GM21526 (cell line): ENCODE measurements around the gene PAMR1.

Experiments used
- ATAC-seq: cut with Tn5 transposase; IDR thresholded peaks from one replicate; pipeline ENCODE4 v1.9.1; 2021; ENCODE audit warnings: moderate library complexity; ENCODE audit not compliant: unreplicated experiment, low FRiP score

The PAMR1 gene

DNA sequence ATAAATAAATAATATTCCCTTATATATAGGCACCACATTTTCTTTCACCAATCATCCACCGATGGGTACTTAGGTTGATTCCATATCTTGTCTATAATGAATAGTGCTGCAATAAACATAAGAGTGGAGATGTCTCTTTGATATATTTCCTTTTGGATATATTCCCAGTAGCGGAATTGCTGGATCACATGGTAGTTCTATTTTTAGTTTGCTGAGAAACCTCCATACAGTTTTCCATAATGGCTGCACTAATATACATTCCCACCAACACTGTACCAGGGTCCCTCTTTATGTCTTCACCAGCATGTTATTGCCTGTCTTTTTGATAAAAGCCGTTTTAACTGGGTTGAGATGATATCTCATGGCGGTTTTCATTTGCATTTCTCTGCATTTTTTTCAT lies 23.6 kb downstream of the PAMR1 start:
- no peak for ATAC-seq

DNA sequence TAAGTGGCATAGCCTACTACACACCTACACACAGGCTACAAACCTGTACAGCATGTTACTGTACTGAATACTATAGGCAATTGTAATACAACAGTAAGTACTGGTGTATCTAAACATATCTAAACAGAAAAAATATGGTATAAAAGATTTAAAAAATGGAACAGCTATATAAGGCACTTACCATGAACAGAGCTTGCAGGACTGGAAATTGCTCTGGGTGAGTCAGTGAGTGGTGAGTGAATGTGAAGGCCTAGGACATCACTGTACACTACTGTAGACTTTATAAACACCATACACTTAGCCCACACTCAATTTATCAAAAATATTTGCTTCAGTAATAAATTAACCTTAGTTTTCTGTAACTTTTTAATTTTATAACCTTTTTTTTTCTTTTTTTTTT lies 24.7 kb downstream of the PAMR1 start:
- no peak for ATAC-seq

DNA sequence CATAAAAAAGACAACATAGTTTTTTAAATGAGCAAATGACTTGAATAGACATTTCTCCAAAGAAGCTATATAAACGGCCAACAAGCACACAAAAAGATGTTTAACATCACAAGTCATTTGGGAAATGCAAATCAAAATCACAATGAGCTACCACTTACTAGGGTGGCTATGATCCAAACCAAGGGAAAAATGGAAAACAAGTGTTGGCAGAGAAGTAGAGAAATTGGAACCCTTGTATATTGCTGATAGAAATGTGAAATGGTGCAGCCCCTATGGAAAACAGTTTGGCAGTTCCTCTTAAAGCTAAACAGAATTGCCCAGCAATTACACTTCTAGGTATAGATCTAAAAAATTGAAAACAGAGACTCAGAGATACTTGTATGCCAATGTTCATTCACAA lies 29.0 kb downstream of the PAMR1 start:
- ATAC-seq = no peak

DNA sequence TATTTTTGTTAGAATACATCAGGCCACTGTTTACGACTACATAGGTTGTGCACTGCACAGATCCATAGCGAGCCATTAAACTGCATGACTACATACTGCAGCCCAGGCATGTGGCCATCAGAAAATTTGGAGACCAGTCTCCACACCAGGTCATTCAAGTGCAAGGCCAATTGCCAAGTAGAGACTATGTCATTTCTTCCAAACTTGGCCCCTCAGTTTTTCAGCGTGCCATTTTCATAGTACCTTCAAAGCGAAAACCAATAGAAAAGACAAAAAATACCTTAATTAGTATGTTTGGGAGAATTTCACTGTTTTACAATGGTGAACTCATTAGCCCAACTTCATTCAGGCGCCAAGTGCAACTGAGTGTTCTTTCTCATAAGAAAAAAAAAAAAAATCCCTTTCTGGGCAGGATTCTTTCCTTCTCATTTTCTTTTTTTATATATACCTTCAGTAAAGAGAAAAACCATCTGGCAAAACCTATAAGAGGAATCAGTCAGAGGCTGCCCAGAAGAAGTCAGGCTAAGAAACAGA lies 30.4 kb downstream of the PAMR1 start:
- no peak for ATAC-seq

DNA sequence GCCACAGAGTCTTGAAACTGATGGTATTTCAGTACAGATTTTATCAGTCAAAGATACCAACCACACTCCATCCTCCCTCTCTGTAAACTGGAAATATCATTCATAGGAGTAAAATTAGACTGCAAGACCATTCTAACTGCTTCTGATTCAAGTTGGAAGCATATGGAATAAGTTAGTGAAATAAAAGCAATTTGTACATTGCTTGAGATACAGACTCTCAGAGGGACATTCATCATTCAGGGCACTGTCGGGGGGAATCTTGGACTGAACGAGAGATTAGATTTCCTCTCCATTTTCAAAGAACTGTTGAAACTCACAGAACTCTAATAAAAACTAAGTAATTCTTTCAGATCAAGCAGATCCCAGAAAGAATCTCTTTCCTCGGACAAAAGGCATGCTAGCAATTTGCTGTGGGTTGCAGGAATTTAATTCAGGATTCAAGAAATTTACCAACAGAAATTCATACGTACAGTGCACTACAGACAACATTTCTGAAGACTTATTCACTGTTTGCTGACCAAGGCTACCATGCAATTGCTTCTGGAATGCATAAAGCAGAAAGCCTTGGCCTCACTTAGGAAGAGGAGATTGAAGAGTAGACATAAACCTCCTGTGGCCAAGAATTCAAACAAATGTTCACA lies 34.1 kb downstream of the PAMR1 start:
- no peak for ATAC-seq

DNA sequence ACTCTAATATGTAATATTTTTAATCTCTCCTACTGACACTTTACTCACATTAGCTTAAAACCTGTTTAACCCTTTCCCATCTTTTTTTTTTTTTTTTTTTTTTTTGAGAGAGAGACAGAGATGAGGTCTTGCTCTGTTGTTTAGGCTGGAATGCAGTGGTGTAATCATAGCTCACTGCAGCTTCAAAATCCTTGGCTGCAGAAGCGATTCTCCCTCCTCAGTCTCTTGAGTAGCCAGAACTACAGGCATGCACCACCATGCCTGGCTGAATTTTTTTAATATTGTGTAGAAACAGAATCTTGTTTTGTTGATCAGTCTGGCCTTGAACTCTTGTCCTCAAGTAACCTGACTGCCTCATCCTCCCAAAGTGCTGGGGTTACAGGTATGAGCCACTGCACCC lies 37.3 kb downstream of the PAMR1 start:
- ATAC-seq = no peak

DNA sequence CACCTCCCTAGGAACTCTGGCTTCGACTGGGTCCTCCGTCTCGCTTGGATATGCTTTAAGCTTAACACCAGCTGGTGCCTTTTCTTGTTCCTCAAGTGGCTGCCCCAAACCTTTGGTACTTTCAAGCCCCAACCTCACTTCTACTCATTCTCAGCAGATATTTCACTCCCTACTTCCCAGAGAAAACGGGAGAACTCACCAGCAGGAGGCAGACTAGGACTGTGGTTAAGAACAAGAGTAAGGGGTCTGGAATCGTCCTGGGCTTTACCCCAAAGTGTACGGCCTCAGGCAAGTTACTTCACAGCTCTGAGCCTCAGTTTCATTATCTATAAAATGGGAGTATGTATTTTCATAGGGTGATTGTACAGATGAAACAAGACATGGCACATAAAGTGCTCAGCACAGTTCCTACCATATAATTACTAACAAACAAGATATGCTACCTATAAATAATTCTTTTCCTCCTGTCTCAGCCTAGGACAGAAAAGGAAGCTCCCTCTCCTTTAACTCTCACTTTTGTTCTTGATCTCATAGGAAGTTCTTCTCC lies 37.8 kb downstream of the PAMR1 start:
- no peak for ATAC-seq

DNA sequence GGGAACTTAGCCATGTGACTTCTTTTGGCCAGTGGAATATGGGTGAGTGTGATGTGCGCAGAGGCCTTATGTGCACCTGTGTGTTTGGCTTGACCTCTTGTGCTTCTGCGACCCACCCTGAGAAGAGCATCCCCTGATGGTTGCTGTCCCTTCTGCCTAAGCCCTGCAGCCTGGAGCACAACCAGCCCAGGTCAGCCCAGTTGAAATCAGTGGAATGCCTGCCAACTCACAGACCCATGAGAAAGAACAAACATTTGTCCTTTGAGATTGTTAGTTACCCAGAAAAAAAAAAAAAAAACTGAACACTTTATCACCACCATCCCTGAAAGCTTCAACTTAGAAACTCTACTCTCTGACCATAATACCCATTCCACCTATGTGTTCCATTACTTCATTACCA lies 38.5 kb downstream of the PAMR1 start:
- ATAC-seq = no peak

DNA sequence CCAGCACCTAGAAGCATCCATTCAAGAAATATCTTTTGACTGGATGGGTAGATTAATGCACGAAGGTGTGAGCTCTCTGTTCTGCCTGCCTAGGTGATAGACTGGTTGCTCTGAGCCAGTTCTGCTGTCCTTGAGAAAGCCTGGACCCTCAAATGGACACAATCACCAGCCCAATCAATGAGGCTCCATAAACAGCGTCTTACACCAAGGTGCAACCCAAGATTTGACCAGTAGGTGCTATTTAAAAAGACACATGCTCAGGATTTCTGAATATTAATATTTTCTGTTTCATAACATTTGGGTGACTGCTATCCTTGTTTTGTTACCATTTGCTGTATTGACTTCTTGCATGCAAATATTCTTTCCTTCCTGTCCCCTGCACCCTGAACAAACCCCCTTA lies 39.0 kb downstream of the PAMR1 start:
- no peak for ATAC-seq

DNA sequence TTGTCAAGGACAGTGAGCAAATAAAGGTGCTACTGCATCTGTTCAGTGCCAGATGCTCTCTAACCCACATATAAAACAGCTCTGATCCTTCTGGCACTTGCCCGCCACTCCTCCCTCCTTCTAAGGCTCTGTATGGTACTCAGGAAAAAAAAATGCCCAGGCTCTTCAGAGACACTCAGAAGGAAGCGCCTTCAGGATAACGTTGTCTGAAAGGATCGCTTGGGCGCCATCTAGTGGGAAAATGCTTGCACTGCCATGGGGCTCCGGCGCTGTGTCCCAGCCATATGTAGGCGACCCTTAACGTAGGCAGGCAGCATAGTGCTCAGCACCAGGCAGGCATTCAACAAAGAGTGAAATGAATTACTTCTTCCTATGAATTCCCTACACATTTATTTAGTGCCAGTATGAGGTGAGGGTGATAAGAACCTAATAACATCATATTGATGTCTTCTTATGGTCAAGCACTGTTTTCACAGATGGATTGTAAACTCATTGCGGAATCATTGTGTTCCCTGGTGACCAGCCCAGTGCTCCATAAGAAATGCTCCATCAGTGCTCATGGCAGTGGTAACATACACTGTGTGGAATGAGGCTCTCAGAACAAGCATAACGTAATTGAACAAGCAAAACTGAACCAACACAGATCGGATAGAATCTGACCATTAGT lies 39.6 kb downstream of the PAMR1 start:
- peak; percentile 93 for ATAC-seq

DNA sequence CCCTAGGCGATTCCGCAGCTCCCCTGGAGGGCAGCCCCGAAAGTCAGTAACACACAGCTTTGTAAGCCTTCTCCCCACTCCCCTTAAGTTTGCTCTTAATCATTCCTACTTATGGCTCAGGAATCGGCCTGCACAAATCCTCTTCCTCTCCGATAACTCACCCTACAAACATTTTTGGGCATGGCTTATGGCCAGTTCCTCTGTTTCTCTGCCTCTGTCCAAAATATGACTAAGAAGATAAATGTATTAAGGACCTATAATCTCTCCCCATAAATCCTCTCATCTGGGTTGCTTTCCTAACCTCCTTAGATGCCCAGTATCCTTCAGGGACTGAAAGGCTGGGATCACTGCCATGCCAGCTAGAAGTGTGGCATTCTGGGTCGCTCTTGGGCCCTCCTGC lies 41.0 kb downstream of the PAMR1 start:
- no peak for ATAC-seq

DNA sequence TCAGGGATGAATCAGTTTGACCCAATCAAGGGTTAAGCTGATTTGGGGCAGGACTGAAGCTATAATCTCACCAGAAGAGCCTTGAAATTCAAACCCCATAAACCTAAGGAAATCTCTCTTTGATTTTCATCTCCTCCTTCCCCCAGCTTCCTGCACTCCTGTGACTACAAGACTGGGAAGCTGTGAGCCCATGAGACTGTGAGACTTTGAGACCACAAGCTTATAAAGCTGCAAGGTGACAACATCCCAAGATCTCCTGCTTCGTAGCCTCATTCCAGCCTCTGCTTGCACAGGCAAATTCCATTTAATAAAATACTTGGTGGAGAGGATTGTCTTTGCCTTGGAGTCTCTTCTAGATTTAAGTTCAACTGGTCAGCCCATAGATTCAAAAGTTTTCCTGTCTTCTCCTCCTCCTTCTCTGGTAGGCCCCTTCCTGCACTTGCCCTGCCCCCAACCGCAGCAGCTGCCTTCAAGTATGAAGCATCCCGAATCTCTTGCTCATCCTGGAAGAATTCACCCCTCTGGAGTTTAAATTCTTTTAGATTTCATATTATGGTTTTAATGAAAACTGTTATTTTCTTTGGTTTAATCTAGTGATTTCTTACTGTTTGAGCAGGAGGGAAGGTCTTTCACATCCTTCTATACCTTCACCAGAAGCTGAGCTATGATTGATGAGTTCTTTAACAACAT lies 42.1 kb downstream of the PAMR1 start:
- ATAC-seq = no peak

DNA sequence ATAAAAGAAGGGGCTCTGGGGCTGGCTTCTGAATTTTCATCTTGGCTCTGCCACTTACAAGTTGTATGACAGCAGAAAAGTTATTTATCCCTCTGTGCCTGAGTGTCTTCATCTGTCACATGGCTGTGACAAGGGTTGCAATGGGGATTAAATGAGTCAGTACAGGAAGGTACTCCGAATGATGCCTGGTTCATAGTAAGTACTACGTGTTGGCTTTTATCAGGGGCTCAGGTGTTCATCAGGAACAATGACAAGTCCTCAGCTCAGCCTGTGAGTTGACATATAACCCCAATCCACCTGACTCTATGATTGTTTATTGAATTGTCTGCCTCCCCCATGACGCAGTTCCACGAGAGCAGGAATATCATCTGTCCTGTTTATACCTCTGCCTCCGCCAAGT lies 45.7 kb downstream of the PAMR1 start:
- ATAC-seq = no peak

DNA sequence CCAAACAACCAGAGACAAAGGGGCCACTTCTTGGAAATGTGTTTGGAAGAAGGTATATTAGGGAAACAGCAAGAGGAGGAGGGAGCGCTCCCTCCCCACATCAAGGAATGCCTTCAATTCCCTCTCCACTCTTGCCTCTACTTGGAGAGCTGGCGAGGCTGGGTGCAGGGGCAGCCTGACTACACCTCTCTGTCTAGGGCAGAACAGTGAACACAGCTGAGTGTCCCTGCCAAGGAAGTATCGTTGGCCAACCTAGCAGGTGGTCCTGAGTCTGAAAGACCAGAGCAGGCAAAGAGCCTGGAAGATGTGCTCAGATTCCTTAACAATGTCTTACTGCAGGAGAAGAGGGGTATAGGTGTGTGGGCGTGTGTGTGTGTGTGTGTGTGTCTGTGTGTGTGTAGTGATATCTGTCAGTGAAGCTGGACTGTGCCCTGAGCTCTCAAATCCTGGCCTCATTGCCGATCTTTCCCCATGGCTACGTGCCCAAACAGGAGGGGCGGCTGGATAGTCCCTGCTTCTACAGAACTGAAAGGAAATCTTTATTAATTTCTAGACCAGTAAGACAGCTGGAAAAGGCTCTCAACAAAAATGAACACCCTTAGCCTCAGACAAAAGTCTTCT lies 46.8 kb downstream of the PAMR1 start:
- ATAC-seq = no peak

DNA sequence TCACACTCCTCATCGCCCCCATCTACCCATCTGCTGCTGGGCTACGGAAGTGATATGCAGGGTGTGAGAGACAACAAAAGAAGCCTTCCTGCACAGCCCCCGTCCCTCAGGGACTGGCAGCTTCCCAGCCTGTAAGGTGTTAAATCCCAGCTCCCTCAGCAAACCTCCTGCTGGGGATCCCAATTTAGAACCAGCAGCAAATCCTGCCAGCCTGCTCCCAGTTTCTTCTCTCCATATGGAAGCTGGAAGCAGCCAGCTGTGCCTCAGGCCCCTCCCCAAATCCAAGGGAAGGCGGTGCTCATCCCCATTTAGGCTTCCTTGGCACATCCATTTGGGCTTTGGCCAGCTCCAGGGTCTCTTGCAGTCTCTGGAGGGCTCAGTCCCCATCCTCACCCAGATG lies 47.5 kb downstream of the PAMR1 start:
- ATAC-seq = no peak

DNA sequence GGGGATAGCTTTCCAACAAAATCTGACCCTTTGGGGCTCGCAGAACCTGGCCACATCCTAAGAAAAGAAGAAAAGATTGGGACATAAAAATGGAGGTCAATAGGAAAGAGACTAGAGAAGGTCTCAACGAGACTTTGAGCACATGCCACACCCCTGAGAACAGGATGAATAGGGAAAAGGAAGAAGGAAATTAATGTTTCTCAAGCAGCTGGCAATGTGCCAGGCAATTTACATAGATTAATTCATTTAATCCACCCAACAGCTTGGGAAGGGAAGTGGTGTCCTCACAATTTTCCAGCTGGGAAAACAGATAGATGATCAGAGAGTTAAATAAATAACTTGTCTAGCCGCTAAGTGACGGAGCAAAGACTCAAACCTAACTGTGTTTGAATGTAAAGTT lies 50.7 kb downstream of the PAMR1 start:
- no peak for ATAC-seq

DNA sequence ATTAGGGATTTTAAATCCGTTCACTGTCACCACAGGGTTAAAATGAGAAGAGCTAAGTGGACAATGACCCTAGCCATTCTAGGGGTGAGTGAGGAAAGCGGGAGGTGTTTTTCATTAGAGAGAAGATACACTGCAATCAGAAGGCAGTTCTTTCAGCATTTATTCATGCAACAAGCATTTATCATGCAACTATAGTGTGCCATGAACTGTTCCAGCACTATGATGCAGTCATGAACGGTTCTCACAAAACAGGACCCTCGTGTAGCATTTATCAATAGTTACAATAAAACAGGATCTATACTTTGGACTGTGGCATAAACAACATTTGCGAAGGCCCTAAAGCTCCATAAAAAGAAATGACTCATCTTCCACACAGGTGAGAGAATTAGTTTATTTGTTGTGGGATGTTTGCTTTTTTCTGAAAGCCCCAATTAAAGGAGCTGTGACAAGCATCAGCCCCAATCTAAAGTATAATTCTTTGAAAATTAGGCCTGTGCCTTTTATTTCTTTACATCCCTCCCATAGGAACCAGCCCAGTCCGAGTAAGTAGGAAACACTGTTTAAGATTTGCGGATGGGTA lies 51.5 kb downstream of the PAMR1 start:
- ATAC-seq = no peak

DNA sequence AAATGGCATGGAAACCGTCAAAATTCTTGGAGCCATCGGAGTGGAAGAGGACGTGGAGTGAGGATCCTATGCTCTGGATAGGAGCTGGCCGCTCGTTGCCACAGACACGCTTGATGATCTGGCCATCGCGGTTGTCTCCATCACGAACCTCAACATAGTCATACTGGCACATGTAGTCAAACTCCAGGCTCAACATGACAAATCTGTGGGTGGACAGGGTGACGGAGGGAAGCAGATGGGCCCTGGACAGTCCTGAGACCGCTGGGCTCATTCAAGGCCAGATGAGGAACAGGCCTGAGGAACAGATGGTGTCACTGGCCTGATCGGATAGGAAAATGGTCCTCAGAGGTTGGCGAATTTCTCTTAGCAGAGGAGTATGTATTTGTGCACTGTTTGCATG lies 54.8 kb downstream of the PAMR1 start:
- ATAC-seq = no peak

DNA sequence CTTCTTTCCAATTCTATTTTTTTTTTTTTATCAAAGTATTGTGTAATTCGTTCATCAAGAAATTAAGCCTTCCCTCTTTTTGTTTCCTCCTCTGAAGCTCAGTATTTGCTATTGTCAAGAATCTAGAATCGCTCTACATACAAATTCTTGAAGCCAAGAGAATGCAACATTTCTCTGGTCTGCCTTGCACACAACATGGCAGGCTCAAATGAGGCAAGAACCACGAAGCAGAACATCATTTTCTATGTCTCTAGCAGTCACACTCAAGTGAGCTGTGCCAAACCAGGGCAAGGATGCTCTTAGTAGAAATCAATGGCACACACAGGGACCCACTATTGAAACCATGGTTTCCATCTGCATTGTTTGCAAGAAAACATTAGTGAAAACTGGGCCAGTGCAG lies 59.4 kb downstream of the PAMR1 start:
- ATAC-seq = no peak

DNA sequence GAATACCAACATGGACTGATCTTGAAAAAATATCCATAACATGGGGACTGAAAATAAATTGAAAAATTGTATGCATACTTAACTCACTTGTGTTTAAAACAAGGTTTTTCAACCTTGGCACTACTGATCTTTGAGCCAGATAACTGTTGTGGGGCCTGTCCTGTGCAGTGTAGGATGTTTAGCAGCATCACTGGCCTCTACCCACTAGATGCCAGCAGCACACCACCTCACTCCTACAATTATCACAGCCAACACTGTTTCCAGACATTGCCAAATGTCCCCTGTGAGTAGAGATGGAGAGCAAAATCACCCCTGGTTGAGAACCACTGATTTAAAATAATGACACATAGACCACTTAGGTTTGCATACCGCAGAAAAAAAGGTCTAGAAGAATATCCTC lies 61.1 kb downstream of the PAMR1 start:
- no peak for ATAC-seq

DNA sequence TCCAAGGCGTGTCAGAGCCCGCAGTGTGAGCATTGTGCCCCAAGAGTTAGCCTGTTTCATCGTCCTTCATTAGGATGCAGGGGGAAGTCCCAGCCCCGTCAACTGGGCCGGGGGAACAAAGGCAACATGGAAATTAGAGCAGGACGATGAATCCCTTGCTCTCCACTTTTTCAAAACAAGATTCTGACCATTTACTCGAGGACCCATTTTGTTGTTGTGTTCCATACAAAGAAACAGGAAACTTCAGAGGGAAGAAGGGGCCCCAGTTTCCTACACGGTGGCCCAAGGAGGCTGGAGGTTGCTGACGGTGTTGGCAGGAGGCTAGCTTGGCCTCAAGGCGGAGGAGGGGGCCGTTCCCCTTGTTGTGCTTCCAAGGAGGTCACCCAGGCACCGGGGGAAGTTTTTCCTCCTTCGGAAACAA lies 62.1 kb downstream of the PAMR1 start:
- ATAC-seq = no peak
